Adrenal gland (tissue), 19 donors: Measurements from ENCODE around the gene C1orf116. TPM values are rescaled to one million over a fixed set of nuclear protein-coding genes. Genes with fewer than 3 reads are reported as not detected.

Experiments used
- DNase-seq, 7 donors: peaks; one replicate each; pipeline ENCODE4 v3.0.0-alpha.2; 2019 to 2020
- H3K27ac ChIP-seq, 5 donors: fragments of 200-600 bp; sonication (generic) in 4 of 5; 1 replicate in 3 of 5; 2 replicates in 2 of 5; pipeline versions ENCODE4 v1.5.1 to v1.8.0; 2016 to 2020; ENCODE audit warnings: mild to moderate bottlenecking in 1 of 5
- H3K27me3 ChIP-seq: fragments of 200-600 bp; 2 replicates; pipeline ENCODE4 v1.8.0; 2021
- H3K36me3 ChIP-seq, 2 donors: fragments of 200-600 bp; replicated peaks in 1 of 2; 1 replicate in 1 of 2; 2 replicates in 1 of 2; pipeline versions ENCODE4 v1.5.1 to v1.8.0; 2018 to 2022
- H3K4me1 ChIP-seq, 2 donors: fragments of 200-600 bp; replicated peaks in 1 of 2; 1 replicate in 1 of 2; 2 replicates in 1 of 2; pipeline versions ENCODE4 v1.5.1 to v1.8.0; 2018 to 2021
- H3K4me3 ChIP-seq, 4 donors: fragments of 200-600 bp; sonication (generic) in 3 of 4; one replicate each; pipeline ENCODE4 v1.5.1; 2016 to 2018
- H3K9me3 ChIP-seq, 3 donors: fragments of 200-600 bp; sonication (generic) in 1 of 3; replicated peaks in 1 of 3; 1 replicate in 2 of 3; 2 replicates in 1 of 3; pipeline versions ENCODE4 v1.5.1 to v1.8.0; 2016 to 2021
- CTCF ChIP-seq, 6 experiments: fragments of 450-650 bp in 4 of 6; fragments of 200-600 bp in 2 of 6; sonication (generic) in 1 of 6; IDR thresholded peaks; 1 replicate in 5 of 6; 2 replicates in 1 of 6; pipeline versions ENCODE4 v1.5.1 to v1.8.0; 2016 to 2021; ENCODE audit warnings: antibody characterized with exemption in 6 of 6, mild to moderate bottlenecking in 2 of 6, moderate library complexity in 1 of 6
- POLR2A ChIP-seq, 2 donors: fragments of 450-650 bp; IDR thresholded peaks; one replicate each; pipeline ENCODE4 v1.6.1; 2017; ENCODE audit warnings: antibody characterized with exemption in 2 of 2, mild to moderate bottlenecking in 2 of 2, moderate library complexity in 1 of 2
- WGBS, 4 donors: extraction: QIAGEN DNeasy Blood & Tissue Kit in 2 of 4; methylation state at CpG; one replicate each; pipeline versions ENCODE4 v1.1.5 to v1.1.7; 2013 to 2017; 5-methylcytosine and 5-hydroxymethylcytosine counted together
- intact Hi-C, 2 donors: fragments of 100-400 bp; cut with DNase I; formaldehyde crosslinking; loops; one replicate each; pipeline versions ENCODE4 v1.14.1 to v1.15.0; 2022 to 2023
- long read RNA-seq, 10 donors: library from polyadenylated mRNA in 3 of 10; unstranded in 2 of 10; stranded (forward) in 1 of 10; transcript quantifications; one replicate each; pipeline ENCODE4 v2.0.0 and lab custom pipeline, GENCODE V29; 2021 to 2026
- polyA plus RNA-seq, 3 donors: library from polyadenylated mRNA; stranded (reverse); fragments of 200-250 nt in 2 of 3; fragments of 350-450 nt in 1 of 3; fragmentation: Illumina TruSeq in 1 of 3; extraction: RNeasy Lipid Tissue Mini Kit (QIAGEN cat#74804) in 1 of 3; gene quantifications; one replicate each; pipeline ENCODE4 v1.2.3, GENCODE V29; 2013 to 2014
- total RNA-seq, 9 donors: library from RNA; depleted of rRNA in 4 of 9; stranded (reverse); fragments of >200 nt in 4 of 9; fragments of 120-200 nt in 1 of 9; fragmentation: NEBNext Ultra II Directional in 1 of 9; extraction: Animal tissue kit (Norgen Biotek cat#: 25700) in 1 of 9; gene quantifications; one replicate each; pipeline versions ENCODE4 v1.1.0 to v1.2.4, GENCODE V29; 2013 to 2023
- donor health status: healthy with polysubstance abuse.
- donor health status: Bipolar disorder and iron deficiency.
- donor health status: DM: yes; HTN: yes; CAD: no.
- donor health status: DM: no; HTN: no; CAD: no.
- donor health status: DM: no; HTN: no; CAD: no.
- donor health status: DM: yes; HTN: yes; CAD: no.

Gene C1orf116
- total RNA-seq (1 to 10 TPM in 6 of 9 donors, under 1 TPM in 3; 0.11 to 3.7 (median 1.0) TPM), polyA plus RNA-seq (under 1 TPM; 0.20 to 0.88 (median 0.88) TPM)
- long read RNA-seq, donor 1, result 0 reads
- long read RNA-seq, donor 2, full-length matches to known transcripts, result 1 of 1 reads
- long read RNA-seq, donor 2, partial matches to known transcripts, result 0 of 1 reads
- long read RNA-seq, donor 2, other reads (novel, unspliced or antisense), result 0 of 1 reads
- long read RNA-seq, donor 3, result 0 reads
- long read RNA-seq, donor 4, partial matches to known transcripts, result 0 of 1 reads
- long read RNA-seq, donor 4, other reads (novel, unspliced or antisense), result 1 of 1 reads
- long read RNA-seq, donor 5, partial matches to known transcripts, result 0 of 1 reads
- long read RNA-seq, donor 5, other reads (novel, unspliced or antisense), result 1 of 1 reads
- long read RNA-seq, donor 6, result 0 reads
- long read RNA-seq, donor 7, result 0 reads
- long read RNA-seq, donor 8, result 0 reads
- long read RNA-seq, donor 9, result 0 reads
- long read RNA-seq, donor 10, result 0 reads

GRCh38 chr1:207032528-207033017, at the start of gene C1orf116:
Gene C1orf116 (minus strand): TSS chr1:207032756. CDS start chr1:207027598, 5,158 bp downstream.
- DNase-seq, result no peak
- Histone ChIP-seq H3K36me3 (no peaks in the 10 kb centered on the region), H3K4me3 (no peak within 1 kb of the TSS), H3K27me3 (no peaks in the 10 kb centered on the region), H3K9me3 (no peaks in the 10 kb centered on the region), H3K4me1 (peaks cover 6 to 7% of the 10 kb centered on the region in 2 donors), H3K27ac (peak within 1 kb of the TSS in 1 of 5 donors; percentile 7)
- WGBS, 4 donors, result 21 to 37% (median 26%) methylated on average over 1 of the region's 1 CpG
- intact Hi-C loops, result no loop called here
- no peak for TF ChIP-seq POLR2A (IDR thresholded peaks at IDR 0.05)
- no peak for TF ChIP-seq CTCF (IDR thresholded peaks at IDR 0.05)

GRCh38 chr1:207081806-207082205, 49.2 kb upstream of the C1orf116 start:
- Histone ChIP-seq H3K36me3 (no peaks in the 10 kb centered on the region), H3K4me3 (no peak overlapping the region), H3K9me3 (no peaks in the 10 kb centered on the region), H3K4me1 (peaks cover 0 to 5% of the 10 kb centered on the region in 2 donors), H3K27me3 (no peaks in the 10 kb centered on the region), H3K27ac (no peak overlapping the region)
- TF ChIP-seq POLR2A (IDR thresholded peaks at IDR 0.05) (no peak), CTCF (IDR thresholded peaks at IDR 0.05) (no peak)
- intact Hi-C loops, result loop anchor here in 1 of 2 donors (5.0 kb wide), 1 partner anchor 325 kb away; no protein-coding TSS in a partner anchor
- DNase-seq, result no peak
- 76 to 92% (median 78%) methylated on average over 2 of the region's 2 CpGs for WGBS, 4 donors

DNA sequence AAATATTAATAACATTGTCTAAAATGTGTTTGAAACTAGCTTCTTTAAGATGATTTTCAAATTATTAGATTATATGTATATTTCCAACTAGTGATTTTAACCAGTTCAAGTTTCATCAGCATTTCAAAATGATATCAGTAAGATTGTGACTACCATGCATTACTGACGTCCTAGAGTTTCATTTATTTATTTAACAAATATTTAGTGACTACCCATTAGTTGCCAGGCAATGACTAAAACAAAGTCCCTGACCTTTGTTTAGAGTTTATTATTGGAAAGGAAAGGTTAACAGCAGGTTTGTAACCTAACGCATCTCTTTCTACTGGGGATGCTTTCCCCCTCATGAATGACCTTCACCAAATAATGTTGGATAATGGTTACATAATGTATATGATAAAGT, 48.5 kb upstream of the C1orf116 start:
- Histone ChIP-seq H3K4me1 (peaks cover 0 to 5% of the 10 kb centered on the region in 2 donors), H3K9me3 (no peaks in the 10 kb centered on the region), H3K27me3 (no peaks in the 10 kb centered on the region), H3K27ac (no peak overlapping the region), H3K4me3 (no peak overlapping the region), H3K36me3 (no peaks in the 10 kb centered on the region)
- no peak for DNase-seq
- TF ChIP-seq POLR2A (IDR thresholded peaks at IDR 0.05) (no peak), CTCF (IDR thresholded peaks at IDR 0.05) (no peak)
- intact Hi-C loops, result loop anchor here in 1 of 2 donors (5.0 kb wide), 1 partner anchor 326 kb away; no protein-coding TSS in a partner anchor
- WGBS, 4 donors, result 36 to 40% (median 39%) methylated on average over 2 of the region's 2 CpGs

GRCh38 chr1:207079706-207080241, 47.2 kb upstream of the C1orf116 start:
- H3K4me3 ChIP-seq, result no peak overlapping the region
- H3K27me3 ChIP-seq, result no peaks in the 10 kb centered on the region
- no peaks in the 10 kb centered on the region for H3K9me3 ChIP-seq
- H3K4me1 ChIP-seq, result peaks cover 0 to under 1% of the 10 kb centered on the region in 2 donors
- peak in 1 of 7 donors; percentile 2 for DNase-seq
- no peak for TF ChIP-seq POLR2A (IDR thresholded peaks at IDR 0.05)
- TF ChIP-seq CTCF (IDR thresholded peaks at IDR 0.05), result no peak
- no peak overlapping the region for H3K27ac ChIP-seq
- WGBS, 4 donors, result 76 to 92% (median 83%) methylated on average over 4 to 6 of the region's 6 CpGs
- intact Hi-C loops, result loop anchor here in 1 of 2 donors (2.0 to 5.0 kb wide), 2 partner anchors 31 to 328 kb away; no protein-coding TSS in a partner anchor
- peaks cover 0 to 8% of the 10 kb centered on the region in 2 donors for H3K36me3 ChIP-seq
